ENCODE results near the gene VRK3. TPM values are rescaled to one million over a fixed set of nuclear protein-coding genes. Genes with fewer than 3 reads are reported as not detected.

Gene VRK3
- total RNA-seq, 2 donors from 2014 or later, result 43.5 to 48.9 TPM

DNA sequence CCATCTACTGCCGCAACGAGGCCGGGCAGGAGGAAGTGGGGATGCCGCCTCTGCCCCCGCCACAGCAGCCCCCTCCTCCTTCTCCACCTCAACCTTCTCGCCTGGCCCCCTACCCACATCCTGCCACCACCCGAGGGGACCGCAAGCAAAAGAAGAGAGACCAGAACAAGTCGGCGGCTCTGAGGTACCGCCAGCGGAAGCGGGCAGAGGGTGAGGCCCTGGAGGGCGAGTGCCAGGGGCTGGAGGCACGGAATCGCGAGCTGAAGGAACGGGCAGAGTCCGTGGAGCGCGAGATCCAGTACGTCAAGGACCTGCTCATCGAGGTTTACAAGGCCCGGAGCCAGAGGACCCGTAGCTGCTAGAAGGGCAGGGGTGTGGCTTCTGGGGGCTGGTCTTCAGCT lies 92.4 kb downstream of the VRK3 start:
- Mint-ChIP-seq H3K27ac (no peak overlapping the region), H3K4me3 (no peak overlapping the region), H3K36me3 (ENCODE audit: low read depth) (peaks cover 27% of the 10 kb centered on the region), H3K9me3 (no peaks in the 10 kb centered on the region), H3K4me1 (peaks cover 7% of the 10 kb centered on the region), H3K27me3 (ENCODE audit: insufficient read depth) (peaks cover 2% of the 10 kb centered on the region)
- no peak for DNase-seq
- WGBS, 2 experiments (ENCODE audit: insufficient coverage in 1 of 2, insufficient read length in 1 of 2), result 98% methylated on average over 14 to 23 of the region's 25 CpGs
- Histone ChIP-seq H3K9me3 (ENCODE audit: control insufficient read depth, low read length) (no peaks in the 10 kb centered on the region), H3K36me3 (ENCODE audit: control insufficient read depth, insufficient read depth, low read length) (peaks cover 22% of the 10 kb centered on the region), H3K4me1 (ENCODE audit: control insufficient read depth, insufficient read depth, low read length) (peaks cover 2% of the 10 kb centered on the region), H3K27me3 (ENCODE audit: control insufficient read depth, insufficient read depth, low read length, poor library complexity, severe bottlenecking) (no peaks in the 10 kb centered on the region), H3K4me3 (ENCODE audit: low read length) (no peak overlapping the region), H3K27ac (ENCODE audit: low read depth, low read length) (no peak overlapping the region), H3K9ac (ENCODE audit: extremely low read depth, low read length, poor library complexity, severe bottlenecking) (no peak overlapping the region)
- TF ChIP-seq, protein P1, sequence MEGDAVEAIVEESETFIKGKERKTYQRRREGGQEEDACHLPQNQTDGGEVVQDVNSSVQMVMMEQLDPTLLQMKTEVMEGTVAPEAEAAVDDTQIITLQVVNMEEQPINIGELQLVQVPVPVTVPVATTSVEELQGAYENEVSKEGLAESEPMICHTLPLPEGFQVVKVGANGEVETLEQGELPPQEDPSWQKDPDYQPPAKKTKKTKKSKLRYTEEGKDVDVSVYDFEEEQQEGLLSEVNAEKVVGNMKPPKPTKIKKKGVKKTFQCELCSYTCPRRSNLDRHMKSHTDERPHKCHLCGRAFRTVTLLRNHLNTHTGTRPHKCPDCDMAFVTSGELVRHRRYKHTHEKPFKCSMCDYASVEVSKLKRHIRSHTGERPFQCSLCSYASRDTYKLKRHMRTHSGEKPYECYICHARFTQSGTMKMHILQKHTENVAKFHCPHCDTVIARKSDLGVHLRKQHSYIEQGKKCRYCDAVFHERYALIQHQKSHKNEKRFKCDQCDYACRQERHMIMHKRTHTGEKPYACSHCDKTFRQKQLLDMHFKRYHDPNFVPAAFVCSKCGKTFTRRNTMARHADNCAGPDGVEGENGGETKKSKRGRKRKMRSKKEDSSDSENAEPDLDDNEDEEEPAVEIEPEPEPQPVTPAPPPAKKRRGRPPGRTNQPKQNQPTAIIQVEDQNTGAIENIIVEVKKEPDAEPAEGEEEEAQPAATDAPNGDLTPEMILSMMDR (conservative IDR thresholded peaks at IDR 0.05), result no peak

DNA sequence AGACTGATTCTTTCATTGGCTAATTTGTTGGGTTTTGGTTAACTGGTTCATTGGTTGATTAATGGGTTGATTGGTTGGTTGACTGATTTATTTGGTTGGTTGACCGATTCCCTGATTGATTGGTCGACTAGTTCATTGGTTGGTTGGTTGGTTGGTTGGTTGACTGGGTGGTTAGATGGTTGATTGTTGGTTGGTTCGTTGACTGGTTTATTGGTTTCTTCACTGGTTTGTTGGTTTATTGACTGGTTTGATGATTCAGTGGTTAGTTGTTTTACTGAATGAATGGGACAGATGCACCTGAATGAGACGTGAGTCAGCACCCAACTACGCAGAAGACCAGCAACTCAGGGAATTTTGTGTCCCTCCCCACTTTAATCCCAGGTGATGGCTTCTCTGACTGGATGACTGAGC lies 93.1 kb downstream of the VRK3 start:
- Mint-ChIP-seq H3K27me3 (ENCODE audit: insufficient read depth) (peaks cover 2% of the 10 kb centered on the region), H3K27ac (no peak overlapping the region), H3K9me3 (no peaks in the 10 kb centered on the region), H3K4me3 (no peak overlapping the region), H3K4me1 (peaks cover 10% of the 10 kb centered on the region), H3K36me3 (ENCODE audit: low read depth) (peaks cover 34% of the 10 kb centered on the region)
- Histone ChIP-seq H3K27ac (ENCODE audit: low read depth, low read length) (no peak overlapping the region), H3K27me3 (ENCODE audit: control insufficient read depth, insufficient read depth, low read length, poor library complexity, severe bottlenecking) (no peaks in the 10 kb centered on the region), H3K4me1 (ENCODE audit: control insufficient read depth, insufficient read depth, low read length) (peaks cover 7% of the 10 kb centered on the region), H3K4me3 (ENCODE audit: low read length) (no peak overlapping the region), H3K9ac (ENCODE audit: extremely low read depth, low read length, poor library complexity, severe bottlenecking) (no peak overlapping the region), H3K36me3 (ENCODE audit: control insufficient read depth, insufficient read depth, low read length) (peaks cover 29% of the 10 kb centered on the region), H3K9me3 (ENCODE audit: control insufficient read depth, low read length) (no peaks in the 10 kb centered on the region)
- WGBS, 2 experiments (ENCODE audit: insufficient coverage in 1 of 2, insufficient read length in 1 of 2), result 91% methylated on average over 5 of the region's 5 CpGs; no CpG with 5 or more reads in 1 of the 2 experiments
- TF ChIP-seq, protein P1 (conservative IDR thresholded peaks at IDR 0.05), result no peak
- DNase-seq, result no peak

DNA sequence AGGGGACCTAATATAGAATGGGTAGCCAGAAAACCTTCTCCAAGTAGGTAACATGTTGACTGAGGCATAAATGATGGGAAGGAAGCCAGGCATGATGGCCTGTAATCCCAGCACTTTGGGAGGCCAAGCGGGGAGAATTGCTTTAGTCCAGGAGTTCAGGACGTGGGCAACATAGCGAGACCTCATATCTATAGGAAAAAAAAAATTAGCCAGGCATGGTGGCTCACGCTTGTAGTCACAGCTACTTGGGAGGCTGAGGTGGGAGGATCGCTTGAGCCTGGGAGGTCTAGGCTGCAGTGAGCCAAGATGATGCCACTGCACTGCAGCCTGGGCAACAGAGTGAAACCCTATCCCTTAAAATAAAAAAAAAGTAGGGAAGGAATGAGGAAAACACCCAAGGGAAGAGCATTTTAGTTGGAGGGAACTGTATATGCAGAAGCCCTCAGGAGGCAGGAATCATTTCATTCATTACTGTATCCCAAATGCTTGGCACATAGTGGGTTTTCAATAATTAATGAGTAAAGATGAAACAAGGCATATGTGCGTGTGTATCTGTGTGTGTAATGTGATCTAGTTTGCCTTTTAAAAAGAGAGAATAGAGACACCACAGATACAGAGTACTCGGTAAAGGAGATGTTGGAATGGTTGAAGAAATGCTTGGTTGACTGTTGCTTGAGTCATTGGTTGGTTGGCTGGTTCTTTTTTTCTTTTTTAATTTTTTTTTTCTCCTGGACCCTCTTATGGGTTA lies 93.7 kb downstream of the VRK3 start:
- TF ChIP-seq, protein P1 (conservative IDR thresholded peaks at IDR 0.05), result no peak
- no peak for DNase-seq
- Histone ChIP-seq H3K4me3 (ENCODE audit: low read length) (no peak overlapping the region), H3K27ac (ENCODE audit: low read depth, low read length) (no peak overlapping the region), H3K9ac (ENCODE audit: extremely low read depth, low read length, poor library complexity, severe bottlenecking) (no peak overlapping the region), H3K27me3 (ENCODE audit: control insufficient read depth, insufficient read depth, low read length, poor library complexity, severe bottlenecking) (no peaks in the 10 kb centered on the region), H3K9me3 (ENCODE audit: control insufficient read depth, low read length) (no peaks in the 10 kb centered on the region), H3K36me3 (ENCODE audit: control insufficient read depth, insufficient read depth, low read length) (peaks cover 34% of the 10 kb centered on the region), H3K4me1 (ENCODE audit: control insufficient read depth, insufficient read depth, low read length) (peaks cover 7% of the 10 kb centered on the region)
- WGBS, 2 experiments (ENCODE audit: insufficient coverage in 1 of 2, insufficient read length in 1 of 2), result 91 to 92% methylated on average over 7 of the region's 7 CpGs
- H3K9me3 Mint-ChIP-seq, result no peaks in the 10 kb centered on the region
- H3K27me3 Mint-ChIP-seq (ENCODE audit: insufficient read depth), result no peaks in the 10 kb centered on the region
- H3K4me3 Mint-ChIP-seq, result no peak overlapping the region
- H3K4me1 Mint-ChIP-seq, result peaks cover 10% of the 10 kb centered on the region
- peaks cover 39% of the 10 kb centered on the region for H3K36me3 Mint-ChIP-seq (ENCODE audit: low read depth)
- H3K27ac Mint-ChIP-seq, result no peak overlapping the region
